Upper lobe of left lung (tissue), 4 donors: ENCODE data around the gene NFIL3.

Source experiments
- POLR2A ChIP-seq, 4 donors: fragments of 450-650 bp; IDR thresholded peaks; one replicate each; pipeline ENCODE4 v1.5.1; 2016 to 2017; ENCODE audit warnings: antibody characterized with exemption in 4 of 4, mild to moderate bottlenecking in 2 of 4
- TF ChIP-seq, protein P1 (sequence below), 6 experiments: fragments of 450-650 bp in 4 of 6; fragments of 200-600 bp in 2 of 6; sonication (generic) in 2 of 6; IDR thresholded peaks; one replicate each; pipeline ENCODE4 v1.5.1; 2016 to 2019; ENCODE audit warnings: antibody characterized with exemption in 6 of 6

DNA sequence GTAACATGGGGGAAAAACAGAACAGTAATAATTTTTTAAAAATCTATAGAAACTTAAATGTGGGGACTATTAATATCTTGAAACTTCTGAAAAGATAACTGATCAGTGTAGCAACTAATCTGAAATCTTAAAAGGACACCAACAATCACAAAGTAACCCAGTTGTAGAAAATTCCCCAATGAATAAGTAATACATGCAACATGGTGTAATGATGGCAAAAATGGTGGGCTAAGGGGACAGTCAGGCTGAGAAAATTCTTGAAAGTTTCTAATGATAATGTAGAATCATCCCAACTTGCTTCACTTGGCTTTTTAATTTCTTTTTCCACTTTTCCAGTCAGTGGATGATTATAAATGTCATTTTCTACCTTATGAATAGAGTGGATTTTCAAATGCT lies 5.4 kb downstream of the NFIL3 start:
- TF ChIP-seq, protein P1, sequence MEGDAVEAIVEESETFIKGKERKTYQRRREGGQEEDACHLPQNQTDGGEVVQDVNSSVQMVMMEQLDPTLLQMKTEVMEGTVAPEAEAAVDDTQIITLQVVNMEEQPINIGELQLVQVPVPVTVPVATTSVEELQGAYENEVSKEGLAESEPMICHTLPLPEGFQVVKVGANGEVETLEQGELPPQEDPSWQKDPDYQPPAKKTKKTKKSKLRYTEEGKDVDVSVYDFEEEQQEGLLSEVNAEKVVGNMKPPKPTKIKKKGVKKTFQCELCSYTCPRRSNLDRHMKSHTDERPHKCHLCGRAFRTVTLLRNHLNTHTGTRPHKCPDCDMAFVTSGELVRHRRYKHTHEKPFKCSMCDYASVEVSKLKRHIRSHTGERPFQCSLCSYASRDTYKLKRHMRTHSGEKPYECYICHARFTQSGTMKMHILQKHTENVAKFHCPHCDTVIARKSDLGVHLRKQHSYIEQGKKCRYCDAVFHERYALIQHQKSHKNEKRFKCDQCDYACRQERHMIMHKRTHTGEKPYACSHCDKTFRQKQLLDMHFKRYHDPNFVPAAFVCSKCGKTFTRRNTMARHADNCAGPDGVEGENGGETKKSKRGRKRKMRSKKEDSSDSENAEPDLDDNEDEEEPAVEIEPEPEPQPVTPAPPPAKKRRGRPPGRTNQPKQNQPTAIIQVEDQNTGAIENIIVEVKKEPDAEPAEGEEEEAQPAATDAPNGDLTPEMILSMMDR (IDR thresholded peaks at IDR 0.05): no peak
- no peak for TF ChIP-seq POLR2A (IDR thresholded peaks at IDR 0.05)
